Activated T-cell treated with anti-CD3 and anti-CD28 coated beads for 4 hours (primary cell): ENCODE measurements around the gene DCAF8L2.
"Not testable (repeated sequence)": the region's sequence is repeated elsewhere in the genome, so short reads cannot be mapped to it uniquely, and the experiment has no call there.

Source experiments
- DNase-seq: peaks from one replicate; pipeline ENCODE4 v3.0.0-alpha.2; 2020

DCAF8L2 gene

GRCh38 chrX:27680726-27681125 lies 90.6 kb downstream of the DCAF8L2 start:
- no peak for DNase-seq

DNA sequence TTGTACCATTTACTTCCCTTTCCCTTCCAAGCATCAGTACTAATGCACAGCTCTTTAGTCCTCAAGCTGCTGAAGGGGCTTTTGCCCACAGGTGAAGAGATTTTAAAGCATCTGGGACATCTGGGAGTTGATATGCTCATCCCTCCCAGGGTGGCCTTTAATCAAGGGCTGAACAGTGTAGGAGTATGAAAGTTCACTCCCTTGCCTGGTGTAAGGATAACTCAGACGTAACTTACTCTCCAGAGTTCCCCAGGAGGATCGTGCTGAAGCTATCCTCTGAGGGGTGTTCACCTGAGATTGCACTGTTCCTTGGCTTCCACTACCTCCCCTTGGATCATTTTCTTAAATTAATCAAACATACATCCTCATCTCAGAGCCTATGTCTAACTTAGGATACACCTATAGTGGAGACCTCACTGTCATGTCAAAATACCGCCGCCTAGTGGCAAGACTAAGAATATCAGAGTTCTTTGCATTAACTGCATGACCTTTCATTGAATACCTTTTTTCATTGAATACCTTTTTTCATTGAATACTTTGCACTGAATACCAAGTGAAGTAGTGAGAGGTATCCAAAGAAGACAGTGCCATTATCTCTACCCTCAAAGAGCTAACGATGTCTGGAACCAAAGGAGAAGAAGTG lies 93.5 kb downstream of the DCAF8L2 start:
- DNase-seq = not testable (repeated sequence)

GRCh38 chrX:27694667-27695066 lies 104.5 kb downstream of the DCAF8L2 start:
- no peak for DNase-seq

- no peak for DNase-seq
Measured at GRCh38 chrX:27706526-27706925, 116.4 kb downstream of the DCAF8L2 start.

DNA sequence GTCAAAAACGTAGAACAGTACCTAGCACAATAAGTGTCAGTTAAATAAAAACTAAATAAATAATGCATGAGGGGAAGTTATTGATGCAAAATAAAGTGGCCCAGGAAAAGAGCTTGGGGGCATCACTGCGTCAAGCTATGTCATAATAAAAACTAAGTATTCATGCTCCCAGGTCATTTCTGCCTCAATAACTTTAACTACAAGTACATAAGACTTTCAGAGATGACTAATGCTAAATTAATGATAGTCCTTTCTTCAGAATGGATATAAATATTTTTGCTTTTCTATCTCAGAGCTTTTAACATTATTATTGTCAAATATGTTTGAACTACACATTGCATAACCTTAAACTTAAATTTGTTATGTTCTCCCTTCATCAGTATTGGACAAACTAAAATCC lies 125.5 kb downstream of the DCAF8L2 start:
- no peak for DNase-seq

DNA sequence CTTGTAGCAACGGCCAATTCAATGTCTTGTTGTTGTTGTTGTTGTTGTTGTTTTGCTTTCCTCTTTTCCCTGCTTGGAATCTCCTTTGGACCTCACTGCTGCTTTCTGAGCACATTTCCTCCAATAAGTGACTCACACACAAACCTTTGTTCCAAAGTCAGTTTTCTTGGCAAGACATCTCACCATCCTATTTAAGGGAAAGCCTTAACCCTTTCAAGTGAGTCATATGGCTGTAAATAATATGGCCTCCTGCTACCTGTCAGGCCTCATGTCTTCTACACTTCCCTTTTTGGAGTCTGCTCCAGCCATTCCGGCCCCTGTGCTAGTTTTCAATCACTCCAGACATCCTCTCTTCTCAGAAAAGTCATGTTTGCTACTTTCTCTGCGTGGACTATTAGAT lies 138.1 kb downstream of the DCAF8L2 start:
- DNase-seq = no peak

DNA sequence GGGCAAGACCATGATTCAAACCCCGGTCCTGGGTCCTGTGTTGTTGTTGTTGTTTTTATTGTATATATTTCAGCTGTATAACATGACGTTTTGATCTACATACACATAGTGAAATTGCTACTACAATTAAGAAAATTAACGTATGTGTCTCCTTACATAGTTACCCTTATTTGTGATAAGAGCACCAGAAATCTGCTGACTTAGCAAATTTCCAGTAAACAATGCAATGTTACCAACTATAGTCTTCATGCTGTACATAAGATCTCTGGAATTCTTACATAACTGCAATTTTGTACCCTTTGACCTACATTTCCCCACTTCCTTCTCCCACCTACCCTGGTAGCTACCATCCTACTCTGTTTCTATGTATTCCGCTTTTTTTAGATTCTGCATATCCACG lies 141.8 kb downstream of the DCAF8L2 start:
- no peak for DNase-seq

- no peak for DNase-seq
Measured at GRCh38 chrX:27735914-27736313, 145.8 kb downstream of the DCAF8L2 start.

GRCh38 chrX:27740933-27741332 lies 150.8 kb downstream of the DCAF8L2 start:
- DNase-seq = no peak

- not testable (repeated sequence) for DNase-seq
Measured at GRCh38 chrX:27743521-27743920, 153.4 kb downstream of the DCAF8L2 start.

- no peak for DNase-seq
Measured at GRCh38 chrX:27746516-27746915, 156.4 kb downstream of the DCAF8L2 start.

DNA sequence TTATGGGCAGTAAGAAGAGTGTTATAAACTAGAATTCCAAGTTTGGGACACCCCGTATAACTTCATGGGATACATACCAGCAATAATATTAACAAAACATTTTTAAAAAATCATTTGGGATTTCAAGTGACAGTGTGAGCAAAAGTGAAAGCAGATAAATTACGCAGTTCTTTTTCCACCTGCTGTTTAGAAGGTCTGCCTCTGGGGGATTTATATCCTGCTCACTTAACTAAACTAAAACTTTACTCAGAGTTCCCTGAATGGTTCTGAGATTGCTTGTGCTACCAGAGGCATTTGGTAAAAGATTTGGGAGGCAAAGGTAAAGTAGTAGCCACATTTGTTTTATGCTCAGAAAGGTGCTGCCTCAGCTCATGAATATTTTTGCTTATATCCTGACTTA lies 160.2 kb downstream of the DCAF8L2 start:
- DNase-seq = not testable (repeated sequence)

DNA sequence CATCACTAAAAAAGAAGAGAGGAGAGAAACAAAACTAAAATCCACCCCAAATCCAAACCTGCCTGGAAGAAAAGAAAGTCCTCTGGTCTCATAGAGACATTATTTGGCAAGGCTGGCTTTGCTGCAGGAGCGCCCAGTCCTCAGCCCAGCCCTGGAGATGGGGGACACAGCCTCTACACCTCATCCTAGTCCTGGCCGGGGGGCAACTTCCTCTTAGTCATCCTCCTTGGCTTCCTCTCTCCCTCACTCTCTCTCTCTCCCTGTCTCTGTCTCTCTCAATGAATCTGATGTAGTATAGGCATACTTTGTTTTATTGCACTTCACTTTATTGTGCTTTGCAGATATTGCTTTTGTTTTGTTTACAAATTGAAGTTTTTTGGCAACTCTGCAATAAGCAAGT lies 161.8 kb downstream of the DCAF8L2 start:
- DNase-seq = no peak

- DNase-seq = no peak
Measured at GRCh38 chrX:27765718-27766117, 175.6 kb downstream of the DCAF8L2 start.

- DNase-seq = no peak
Measured at GRCh38 chrX:27767387-27767786, 177.2 kb downstream of the DCAF8L2 start.

DNA sequence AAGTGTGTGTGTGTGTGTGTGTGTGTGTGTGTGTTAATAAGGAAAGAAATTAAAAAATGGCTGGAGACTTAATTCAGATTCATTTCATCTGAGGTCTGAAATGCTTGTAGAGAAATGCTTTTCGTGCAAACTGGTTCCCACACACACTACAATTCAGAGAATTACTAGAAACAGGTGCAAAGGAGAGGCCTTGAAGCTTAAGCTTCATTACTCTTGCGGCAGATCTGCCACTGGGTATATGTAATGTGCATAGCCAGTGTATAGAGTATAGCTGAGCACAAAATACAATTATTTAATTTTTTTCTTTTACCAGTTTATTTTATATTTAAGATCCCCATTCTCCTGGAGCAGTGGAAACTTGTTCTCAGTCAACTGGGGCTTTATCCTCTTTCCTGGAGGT lies 185.8 kb downstream of the DCAF8L2 start:
- DNase-seq = no peak

GRCh38 chrX:27796640-27797257 lies 206.6 kb downstream of the DCAF8L2 start:
- no peak for DNase-seq

DNA sequence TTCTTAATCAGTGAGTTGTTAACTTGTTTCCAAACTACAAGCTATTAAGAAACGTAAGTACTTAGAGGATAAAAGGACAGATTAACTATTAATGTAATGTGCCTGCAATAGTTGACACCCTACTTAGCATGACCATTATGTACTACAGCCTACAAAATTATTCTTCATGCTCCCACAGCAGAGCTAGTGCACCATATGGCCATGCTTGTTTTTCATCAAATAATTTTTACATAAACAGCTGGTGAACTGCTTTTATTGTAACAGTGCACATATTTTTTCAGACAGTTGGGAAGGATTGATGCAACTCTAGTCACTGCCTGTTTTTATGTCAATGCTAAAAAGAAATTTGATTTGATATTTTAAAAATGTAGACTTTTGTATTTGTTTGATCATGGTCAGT lies 207.4 kb downstream of the DCAF8L2 start:
- DNase-seq = no peak
